ENCODE data around the gene ZSCAN21.
A peak's percentile ranks its signal among the peaks of the same experiment; 100 is the strongest.

ZSCAN21 gene

GRCh38 chr7:100029596-100029995 is 20.0 kb upstream of the ZSCAN21 start:
- DNase-seq (ENCODE audit: low spot score) = no peak

- DNase-seq (ENCODE audit: low spot score) = no peak
Observed at GRCh38 chr7:100033526-100033925, 16.0 kb upstream of the ZSCAN21 start.

- DNase-seq (ENCODE audit: low spot score) = no peak
Observed at GRCh38 chr7:100034871-100035510, 14.6 kb upstream of the ZSCAN21 start.

- DNase-seq (ENCODE audit: low spot score) = no peak
Observed at GRCh38 chr7:100035876-100036275, 13.7 kb upstream of the ZSCAN21 start.

- DNase-seq (ENCODE audit: low spot score) = no peak
Observed at GRCh38 chr7:100038326-100038725, 11.2 kb upstream of the ZSCAN21 start.

GRCh38 chr7:100040575-100040974 is 9.0 kb upstream of the ZSCAN21 start:
- no peak for DNase-seq (ENCODE audit: low spot score)

- DNase-seq (ENCODE audit: low spot score) = peak; percentile 48
Observed at GRCh38 chr7:100044718-100045117, 4.9 kb upstream of the ZSCAN21 start.

GRCh38 chr7:100048680-100049079 is 894 bp upstream of the ZSCAN21 start:
- DNase-seq (ENCODE audit: low spot score) = no peak

- DNase-seq (ENCODE audit: low spot score) = peak; percentile 25
Observed at GRCh38 chr7:100051611-100052010, 2.0 kb downstream of the ZSCAN21 start.

- DNase-seq (ENCODE audit: low spot score) = peak; percentile 94
Observed at GRCh38 chr7:100053215-100053614, 3.6 kb downstream of the ZSCAN21 start.

GRCh38 chr7:100057006-100057405 is 7.4 kb downstream of the ZSCAN21 start:
- DNase-seq (ENCODE audit: low spot score) = no peak

- DNase-seq (ENCODE audit: low spot score) = no peak
Observed at GRCh38 chr7:100059251-100059739, 9.7 kb downstream of the ZSCAN21 start.

GRCh38 chr7:100061518-100062193 is 12.1 kb downstream of the ZSCAN21 start:
- DNase-seq (ENCODE audit: low spot score) = no peak

GRCh38 chr7:100063376-100063775 is 13.8 kb downstream of the ZSCAN21 start:
- DNase-seq (ENCODE audit: low spot score) = no peak

GRCh38 chr7:100064162-100064561 is 14.6 kb downstream of the ZSCAN21 start:
- DNase-seq (ENCODE audit: low spot score) = no peak

- no peak for DNase-seq (ENCODE audit: low spot score)
Observed at GRCh38 chr7:100065452-100066186, 16.0 kb downstream of the ZSCAN21 start.

- peak; percentile 55 for DNase-seq (ENCODE audit: low spot score)
Observed at GRCh38 chr7:100066953-100067352, 17.4 kb downstream of the ZSCAN21 start.

- no peak for DNase-seq (ENCODE audit: low spot score)
Observed at GRCh38 chr7:100069991-100070390, 20.4 kb downstream of the ZSCAN21 start.

GRCh38 chr7:100071018-100071723 is 21.6 kb downstream of the ZSCAN21 start:
- no peak for DNase-seq (ENCODE audit: low spot score)

GRCh38 chr7:100072462-100072861 is 22.9 kb downstream of the ZSCAN21 start:
- no peak for DNase-seq (ENCODE audit: low spot score)

- no peak for DNase-seq (ENCODE audit: low spot score)
Observed at GRCh38 chr7:100074841-100075240, 25.3 kb downstream of the ZSCAN21 start.

GRCh38 chr7:100075418-100075817 is 25.8 kb downstream of the ZSCAN21 start:
- DNase-seq (ENCODE audit: low spot score) = no peak
